H1 (cell line): Measurements from ENCODE around the gene GGT6. TPM values are rescaled to one million over a fixed set of nuclear protein-coding genes. Genes with fewer than 3 reads are reported as not detected.

ENCODE experiments used
- BCL11A ChIP-seq, 2 experiments: IDR thresholded peaks; one replicate each; pipeline ENCODE4 v1.6.1; 2011; ENCODE audit warnings: low read depth in 2 of 2, low read length in 2 of 2, mild to moderate bottlenecking in 2 of 2
- polyA plus RNA-seq, 7 experiments: library from polyadenylated mRNA; depleted of rRNA in 3 of 7; stranded (reverse) in 5 of 7; unstranded in 2 of 7; fragments of >200 nt in 5 of 7; fragments of 200-250 nt in 2 of 7; gene quantifications; 1 replicate in 5 of 7; 2 replicates in 1 of 7; 4 replicates in 1 of 7; pipeline versions ENCODE4 v1.2.1 to v1.2.3, GENCODE V29; 2011 to 2013; ENCODE audit warnings: missing spikeins in 2 of 7, mixed read lengths in 2 of 7
- total RNA-seq: library from RNA; stranded (reverse); fragmentation: NEBNext Ultra II Directional; extraction: Animal tissue kit (Norgen Biotek cat#: 25700); gene quantifications from 2 replicates; pipeline ENCODE4 v1.2.1, GENCODE V29; 2021

Gene GGT6
- total and polyA plus RNA-seq, 2 of the 8 experiments (the other 6 are each of a cell fraction or from before 2014, with no cell fraction given): 0.18 TPM; not detected in 1

GRCh38 chr17:4540687-4541327, 19.6 kb downstream of the GGT6 start (continued):
- TF ChIP-seq BCL11A (IDR thresholded peaks at IDR 0.05; ENCODE audit: low read depth in 2 of 2, low read length in 2 of 2): no peak
